ENCODE results near the gene MROH2A.

DNA sequence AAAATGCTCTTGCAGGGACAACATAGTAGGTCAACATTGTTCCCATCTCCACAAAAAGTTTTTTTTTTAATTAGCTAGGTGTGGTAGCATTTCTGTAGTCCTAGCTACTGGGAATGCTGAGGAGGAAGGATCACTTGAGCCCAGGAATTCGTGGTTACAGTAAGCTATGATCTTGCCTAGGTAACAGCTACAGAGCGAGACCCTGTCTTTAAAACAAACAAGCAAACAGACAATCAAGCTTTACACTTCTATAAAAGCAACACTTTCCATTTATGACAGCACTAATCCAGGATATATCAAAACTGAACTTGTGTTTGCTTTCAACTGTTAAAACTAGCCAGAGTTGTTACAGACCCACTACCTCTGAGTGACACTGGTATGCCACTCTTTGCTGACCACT lies 37.3 kb upstream of the MROH2A start:
- TF ChIP-seq CTCF (IDR thresholded peaks at IDR 0.05) (no peak), POLR2A (IDR thresholded peaks at IDR 0.05) (no peak), EP300 (IDR thresholded peaks at IDR 0.05) (no peak)

Data from tibial nerve (tissue), 4 donors.